HG02885 (cell line): ENCODE measurements around the gene AGBL3.

Experiments
- ATAC-seq: cut with Tn5 transposase; IDR thresholded peaks from one replicate; pipeline ENCODE4 v1.9.1; 2021; ENCODE audit warnings: mild to moderate bottlenecking; ENCODE audit not compliant: unreplicated experiment, poor library complexity

Gene AGBL3

GRCh38 chr7:135181261-135181928, 195.1 kb downstream of the AGBL3 start:
- no peak for ATAC-seq

DNA sequence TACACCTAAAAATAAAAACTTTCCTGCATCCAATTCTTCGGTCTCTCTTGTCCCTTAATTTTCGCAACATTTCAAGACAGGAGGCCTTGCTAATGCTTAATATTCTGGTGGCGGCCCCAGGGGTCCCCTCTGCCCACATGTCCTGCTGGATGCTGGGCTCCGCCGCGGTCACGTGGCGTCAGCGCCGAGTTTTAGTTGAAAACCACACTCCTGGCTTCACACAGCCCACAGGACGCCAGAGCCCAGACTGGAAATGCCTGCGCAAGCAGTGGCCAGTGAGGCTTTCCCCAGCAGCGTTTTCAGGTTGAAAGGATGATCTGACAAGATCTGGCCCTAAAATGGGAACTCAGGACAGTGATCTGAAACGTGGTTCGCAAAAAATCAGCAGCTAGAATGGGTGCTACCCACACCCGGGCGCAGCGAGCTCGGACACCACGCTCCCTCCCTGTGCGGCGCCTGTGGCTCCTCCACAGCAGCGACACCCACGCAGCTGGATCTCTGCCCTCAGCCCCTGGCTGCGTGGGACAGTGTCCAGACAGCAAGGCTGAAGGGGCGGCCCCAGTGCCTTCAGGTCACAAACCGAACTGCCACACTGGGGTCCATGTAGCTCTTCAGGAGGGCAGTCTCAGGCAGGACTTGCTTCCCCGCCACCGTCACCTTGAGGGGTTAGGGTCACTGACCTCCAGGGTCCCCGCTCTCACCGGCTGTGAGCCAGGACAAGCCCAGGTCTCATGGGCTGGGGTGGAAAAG, 195.8 kb downstream of the AGBL3 start:
- no peak for ATAC-seq

- ATAC-seq: no peak
Observed at GRCh38 chr7:135183478-135183877, 197.2 kb downstream of the AGBL3 start.

- no peak for ATAC-seq
Observed at GRCh38 chr7:135184254-135184841, 198.0 kb downstream of the AGBL3 start.
